ENCODE results near the gene LPP. TPM values are rescaled to one million over a fixed set of nuclear protein-coding genes. Genes with fewer than 3 reads are reported as not detected.

LPP gene
- total RNA-seq, 1 experiment from 2014 or later = 54.0 TPM

DNA sequence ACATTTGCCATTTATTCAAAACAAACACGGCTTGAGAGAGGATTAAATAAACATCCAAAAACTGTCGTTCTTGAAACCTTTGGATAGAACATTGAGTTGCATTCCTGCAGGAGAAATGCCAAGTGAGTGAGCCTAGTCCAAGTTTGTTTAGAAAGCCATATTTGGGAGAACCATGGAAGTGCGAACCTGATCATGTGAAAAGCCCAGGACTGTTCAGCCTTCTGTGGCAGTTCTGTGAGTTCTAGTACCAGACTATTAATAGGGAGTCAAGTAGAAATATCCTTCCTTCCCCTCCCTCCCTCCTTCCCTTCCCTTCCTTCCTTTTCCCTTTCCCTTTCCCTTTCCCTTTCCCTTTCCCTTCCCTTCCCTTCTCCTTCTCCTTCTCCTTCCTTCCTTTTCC is 470.4 kb downstream of the LPP start (continued):
- TF ChIP-seq CTCF (IDR thresholded peaks at IDR 0.05 in 2 of 3, conservative IDR thresholded peaks at IDR 0.05 in 1 of 3; ENCODE audit: borderline replicate concordance in 1 of 3, insufficient read depth in 1 of 3, low read depth in 2 of 3, low read length in 2 of 3) (no peak), SIN3A (IDR thresholded peaks at IDR 0.05; ENCODE audit: low read depth) (no peak)

DNA sequence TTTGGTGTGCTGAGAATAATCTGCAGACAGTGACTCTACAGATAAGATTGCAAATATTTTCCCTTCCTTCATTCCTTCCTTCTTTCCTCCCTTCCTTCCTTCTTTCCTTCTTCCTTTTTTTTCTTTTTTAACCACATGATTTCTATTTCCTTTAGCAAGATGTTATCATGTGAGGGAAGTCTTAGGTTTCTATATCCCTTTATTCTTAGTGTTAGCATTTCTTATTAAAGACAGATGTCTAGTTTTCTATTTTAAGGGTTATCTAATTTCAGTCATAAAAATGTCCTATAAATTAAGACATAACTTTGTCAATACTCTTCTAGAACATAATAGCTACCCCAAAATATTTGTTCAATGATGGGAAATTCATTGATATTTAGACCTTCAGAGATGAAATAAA is 470.9 kb downstream of the LPP start:
- Histone ChIP-seq H2AFZ (ENCODE audit: low read depth, low read length, poor library complexity, severe bottlenecking) (no peak overlapping the region), H3K4me2 (ENCODE audit: low read length) (no peak overlapping the region), H4K20me1 (ENCODE audit: insufficient read depth) (no peaks in the 10 kb centered on the region), H3K9me3 (ENCODE audit: control insufficient read depth in 1 of 2, insufficient read depth in 1 of 2, low read depth in 1 of 2, low read length in 2 of 2) (no peaks in the 10 kb centered on the region), H3K36me3 (ENCODE audit: control insufficient read depth in 1 of 2, insufficient read depth in 2 of 2, low read length in 2 of 2) (no peaks in the 10 kb centered on the region), H3K27ac (ENCODE audit: low read depth, low read length) (no peak overlapping the region), H3K9me2 (ENCODE audit: insufficient read depth) (no peaks in the 10 kb centered on the region; the same call in 1 of the 2 replicates), H3K4me3 (replicated peaks in 1 of 2; ENCODE audit: low read depth in 1 of 2, low read length in 2 of 2) (no peak overlapping the region), H3K27me3 (ENCODE audit: insufficient read depth, low read length) (no peaks in the 10 kb centered on the region), H3K4me1 (ENCODE audit: control insufficient read depth in 1 of 2, insufficient read depth in 2 of 2, low read length in 2 of 2) (peaks cover 11 to 21% of the 10 kb centered on the region in 2 experiments), H3K9ac (ENCODE audit: low read length) (no peak overlapping the region), H3K79me2 (ENCODE audit: insufficient read depth, low read length) (no peaks in the 10 kb centered on the region)
- no peak for ATAC-seq
- DNase-seq (ENCODE audit: low read depth, low spot score) = no peak
- POLR2A ChIA-PET = no interaction called here
- BruUV-seq (replicated peaks) = no TSS peak
- RAD21 ChIA-PET (ENCODE audit: low non-redundant PET in 1 of 2, low total read pairs in 2 of 2, uncharacterized antibody in 2 of 2, unreplicated experiment in 2 of 2) = no interaction called here
- intact Hi-C loops (cut with micrococcal nuclease) = no loop called here
- CTCF ChIA-PET = no interaction called here
- TF ChIP-seq FOSL1 (IDR thresholded peaks at IDR 0.05; ENCODE audit: low read depth) (no peak), JUND (IDR thresholded peaks at IDR 0.05) (no peak), CBX3 (IDR thresholded peaks at IDR 0.05; ENCODE audit: low read depth) (no peak), POLR2A (IDR thresholded peaks at IDR 0.05; ENCODE audit: borderline replicate concordance, extremely low read depth, insufficient read depth, insufficient read length) (no peak), POLR2AphosphoS5 (IDR thresholded peaks at IDR 0.05; ENCODE audit: low read depth, low read length) (no peak), ATF3 (IDR thresholded peaks at IDR 0.05) (no peak)
